ENCODE data around the gene VILL.

DNA sequence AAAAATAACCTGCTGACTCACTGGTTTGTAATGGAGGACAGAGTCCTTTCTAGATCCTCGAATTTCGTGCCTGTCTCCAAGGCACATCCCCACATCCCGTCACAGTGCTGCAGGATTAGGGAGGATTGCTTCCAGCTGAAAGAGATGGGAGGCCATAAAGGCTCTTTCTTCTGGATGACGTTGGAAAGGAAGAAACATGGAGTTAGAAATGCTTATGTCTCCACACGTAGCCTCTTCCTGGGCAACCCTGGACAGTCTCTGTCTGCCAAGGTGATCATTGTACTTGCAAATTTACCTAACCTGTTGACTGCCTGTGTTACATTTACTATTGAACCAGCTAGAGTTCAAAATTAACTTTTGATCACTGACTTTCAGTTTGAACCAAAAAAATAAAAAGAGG, 27.6 kb upstream of the VILL start:
- TF ChIP-seq POLR2AphosphoS5 (IDR thresholded peaks at IDR 0.05) = no peak
- no peak for TF ChIP-seq CTCF (IDR thresholded peaks at IDR 0.05 in 8 of 11, conservative IDR thresholded peaks at IDR 0.05 in 3 of 11)
- no peak for TF ChIP-seq POLR2A (IDR thresholded peaks at IDR 0.05)
